Measurements from ENCODE around the gene MFSD6.
"Not testable (repeated sequence)": the region's sequence is repeated elsewhere in the genome, so short reads cannot be mapped to it uniquely, and the experiment has no call there.

The MFSD6 gene

DNA sequence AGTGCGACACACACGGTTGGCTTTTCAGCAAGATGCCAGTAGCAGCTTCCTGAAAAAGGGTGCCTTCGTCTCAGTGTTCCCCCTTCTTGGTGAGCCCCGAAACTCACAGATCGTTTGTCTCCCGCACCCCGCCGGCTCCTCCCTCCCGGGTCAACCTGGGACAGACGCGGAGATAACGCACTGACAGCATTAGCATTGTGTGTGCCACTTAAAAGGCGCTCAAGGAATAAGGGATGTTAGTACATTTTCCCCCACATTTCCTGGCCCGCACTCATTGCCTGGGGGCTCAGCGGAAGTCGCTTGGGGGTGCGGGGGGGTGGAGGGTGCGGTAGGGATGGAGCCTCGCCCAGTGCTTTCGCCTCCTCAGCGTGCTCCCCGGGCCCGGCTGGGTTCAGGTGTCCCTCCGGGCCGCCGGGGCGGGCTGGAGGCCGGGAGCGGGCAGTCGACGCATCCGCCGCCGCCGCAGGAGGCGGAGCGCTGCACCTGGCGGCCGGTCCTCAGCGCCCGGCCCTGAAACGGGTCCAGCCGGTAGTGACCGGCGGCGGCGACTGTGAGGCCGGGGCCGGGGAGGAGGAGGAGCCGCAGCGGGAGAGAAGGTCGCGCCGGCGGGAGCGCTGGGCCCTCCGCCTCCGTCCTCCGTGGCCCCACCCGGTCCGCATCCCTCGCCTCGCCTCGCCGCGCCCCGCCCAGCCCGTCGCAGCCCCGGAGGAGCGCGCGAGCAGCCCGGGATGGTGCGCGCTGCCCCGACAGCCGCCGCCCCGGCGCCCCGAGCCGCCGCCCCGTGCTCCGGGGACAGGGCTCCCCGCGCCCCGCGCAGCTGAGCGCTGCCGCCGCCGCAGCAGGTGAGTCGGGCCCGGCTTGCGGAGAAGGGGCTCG, at the start of gene MFSD6:
Gene MFSD6, plus strand, starts transcription at position 694 of the 876 bp plus-strand sequence. CDS start 27,675 bp downstream, outside the sequence.
- peak; percentile 53 for DNase-seq

DNA sequence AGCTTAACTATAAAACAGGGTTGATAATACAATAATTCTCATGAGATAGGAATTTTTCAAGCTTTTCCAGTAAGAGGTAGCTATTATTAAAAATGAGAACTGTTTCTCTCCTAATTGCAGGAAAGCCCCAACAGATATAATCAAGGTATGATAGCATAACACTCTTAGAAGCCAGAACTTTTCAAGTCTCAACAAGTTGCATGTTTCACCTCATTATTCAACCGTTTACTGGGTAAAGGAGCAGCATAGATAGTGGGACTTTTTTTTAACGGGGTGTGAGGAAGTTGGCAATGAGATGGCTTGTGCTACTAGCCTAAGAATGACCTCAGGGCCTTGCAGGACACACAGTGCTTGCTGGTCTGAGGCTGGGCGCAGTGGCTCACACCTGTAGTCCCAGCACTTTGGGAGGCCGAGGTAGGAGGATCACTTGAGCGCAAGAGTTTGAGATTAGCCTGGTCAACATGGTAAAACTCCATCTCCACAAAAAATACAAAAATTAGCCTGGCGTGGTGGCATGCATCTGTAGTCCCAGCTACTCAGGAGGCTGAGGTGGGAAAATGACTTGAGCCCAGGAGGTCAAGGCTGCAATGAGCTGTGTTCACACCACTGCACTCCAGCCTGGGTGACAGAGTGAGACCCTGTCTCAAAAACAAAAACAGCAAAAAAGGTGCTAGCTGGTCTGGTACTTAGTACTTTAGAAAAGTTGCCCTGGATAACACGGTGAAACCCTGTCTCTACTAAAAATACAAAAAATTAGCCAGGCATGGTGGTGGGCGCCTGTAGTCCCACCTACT, 49.3 kb upstream of the MFSD6 start:
- not testable (repeated sequence) for DNase-seq

DNA sequence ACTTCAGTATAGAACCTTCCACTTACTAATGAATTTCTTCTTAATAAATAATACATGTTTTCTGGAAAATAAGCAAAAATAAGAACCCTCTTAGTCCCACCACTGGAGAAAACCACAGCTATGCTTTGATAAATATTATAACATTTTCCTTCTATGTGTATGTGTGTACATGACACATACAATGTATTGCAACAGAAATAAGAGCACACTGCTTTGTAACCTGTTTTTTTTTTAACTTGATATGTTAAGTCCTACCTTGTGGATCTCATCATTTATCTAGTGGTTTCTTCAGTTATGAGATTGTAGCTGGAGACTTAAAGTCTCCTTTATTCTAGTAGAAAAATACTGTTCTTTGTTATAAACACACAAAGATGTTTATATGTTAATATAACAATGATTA, 47.6 kb upstream of the MFSD6 start:
- DNase-seq: no peak

DNA sequence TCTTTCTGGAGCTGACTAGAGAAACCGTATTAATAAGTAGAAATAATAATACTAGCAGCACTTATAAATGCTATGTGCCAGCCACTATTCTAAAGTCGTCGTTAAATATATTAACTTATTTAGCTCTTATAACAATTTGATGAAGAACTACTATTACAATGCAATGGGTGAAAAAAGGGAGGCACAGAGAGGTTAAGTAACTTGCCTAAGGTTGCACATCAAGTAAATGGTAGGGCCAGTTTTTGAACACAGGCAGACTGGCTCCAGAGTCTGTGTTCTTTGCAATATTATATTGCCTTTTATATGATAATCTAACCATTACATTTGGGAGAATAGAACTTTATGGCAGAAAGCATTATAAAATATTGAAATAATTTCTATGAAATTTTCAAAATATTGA, 47.2 kb upstream of the MFSD6 start:
- DNase-seq: no peak

DNA sequence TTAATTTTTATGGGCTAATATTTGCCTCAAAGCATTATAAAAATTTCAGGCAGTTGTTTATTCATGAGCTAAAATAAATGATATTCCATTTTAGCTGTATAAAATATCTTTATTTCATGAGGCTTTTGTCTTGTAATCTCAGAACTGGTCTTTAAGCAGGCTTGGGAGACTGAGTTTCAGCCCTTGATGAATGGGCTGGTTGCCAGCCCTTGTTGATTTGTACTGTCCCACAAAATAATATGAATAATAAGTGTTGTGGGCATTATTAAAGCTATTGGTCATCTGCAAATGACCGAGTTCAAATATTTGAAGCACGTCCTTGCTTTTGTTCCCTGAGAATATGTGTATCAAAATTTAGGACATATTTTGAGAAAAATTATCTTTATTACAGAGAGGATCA, 46.6 kb upstream of the MFSD6 start:
- DNase-seq: no peak

DNA sequence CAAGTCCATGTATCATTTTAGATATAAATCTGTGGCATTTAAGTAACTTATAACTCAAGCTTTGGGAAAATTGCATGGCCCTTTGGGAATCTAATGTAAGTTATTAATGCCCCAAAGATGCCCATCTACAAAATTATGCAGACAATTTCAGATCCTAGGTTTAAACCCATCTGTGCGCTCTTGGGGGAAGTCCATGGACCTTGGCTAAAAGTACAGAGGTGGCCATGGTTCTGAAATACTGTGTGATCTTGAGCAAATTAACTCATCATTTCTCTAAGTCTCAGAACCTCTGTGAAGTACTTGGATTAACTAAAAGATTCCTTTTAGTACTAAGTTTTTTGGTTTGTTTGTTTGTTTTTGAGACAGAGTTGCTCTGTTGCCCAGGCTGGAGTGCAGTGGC, 45.3 kb upstream of the MFSD6 start:
- no peak for DNase-seq

DNA sequence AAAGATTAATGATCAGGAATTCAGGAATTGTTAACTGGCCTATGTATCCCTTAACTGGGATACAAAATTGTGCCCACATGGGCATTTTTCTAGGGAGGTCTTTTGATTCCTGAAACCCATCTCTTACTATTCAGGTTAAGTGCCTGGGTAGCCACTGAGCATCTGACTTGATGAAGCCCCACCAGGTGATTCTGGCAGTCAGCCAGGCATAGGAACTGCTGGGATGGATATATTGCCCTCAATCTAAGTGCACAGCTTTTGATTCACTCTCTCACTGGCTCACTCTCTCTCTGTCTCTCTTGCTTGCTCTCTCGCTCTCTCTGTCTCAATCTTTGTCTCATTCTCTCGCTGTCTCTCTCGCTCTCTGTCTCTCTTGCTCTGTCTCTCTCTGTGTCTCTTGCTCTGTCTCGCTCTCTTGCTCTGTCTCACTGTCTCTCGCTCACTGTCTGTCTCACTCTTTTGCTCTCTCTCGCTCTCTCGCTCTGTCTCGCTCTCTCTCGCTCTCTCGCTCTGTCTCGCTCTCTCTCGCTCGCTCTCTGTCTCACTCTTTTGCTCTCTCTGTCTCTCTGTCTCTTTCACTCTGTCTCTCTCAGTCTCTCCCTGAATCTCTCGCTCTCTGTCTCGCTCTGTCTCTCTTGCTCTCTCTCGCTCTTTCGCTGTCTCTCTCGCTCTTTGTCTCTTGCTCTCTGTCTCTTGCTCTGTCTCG, 42.5 kb upstream of the MFSD6 start:
- no peak for DNase-seq

DNA sequence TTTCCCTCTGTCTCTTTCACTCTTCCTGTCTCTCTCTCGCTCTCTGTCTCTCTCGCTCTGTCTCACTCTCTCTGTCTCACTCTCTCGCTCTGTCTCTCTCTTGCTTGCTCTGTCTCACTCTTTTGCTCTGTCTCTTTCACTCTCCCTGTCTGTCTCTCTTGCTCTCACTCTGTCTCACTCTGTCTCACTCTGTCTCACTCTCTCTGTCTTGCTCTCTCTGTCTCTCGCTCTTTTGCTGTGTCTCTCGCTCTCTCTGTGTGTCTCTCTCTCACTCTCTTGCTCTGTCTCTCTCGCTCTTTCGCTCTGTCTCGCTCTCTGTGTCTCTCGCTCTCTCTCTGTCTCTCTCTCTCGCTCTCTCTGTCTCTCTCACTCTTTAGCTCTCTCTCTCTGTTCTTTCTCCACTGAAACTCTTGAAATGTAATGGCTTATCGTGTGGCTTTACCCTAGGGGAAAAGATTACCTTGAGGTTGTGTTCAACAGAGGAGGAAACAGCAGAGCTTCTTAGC, 41.9 kb upstream of the MFSD6 start:
- DNase-seq: no peak

DNA sequence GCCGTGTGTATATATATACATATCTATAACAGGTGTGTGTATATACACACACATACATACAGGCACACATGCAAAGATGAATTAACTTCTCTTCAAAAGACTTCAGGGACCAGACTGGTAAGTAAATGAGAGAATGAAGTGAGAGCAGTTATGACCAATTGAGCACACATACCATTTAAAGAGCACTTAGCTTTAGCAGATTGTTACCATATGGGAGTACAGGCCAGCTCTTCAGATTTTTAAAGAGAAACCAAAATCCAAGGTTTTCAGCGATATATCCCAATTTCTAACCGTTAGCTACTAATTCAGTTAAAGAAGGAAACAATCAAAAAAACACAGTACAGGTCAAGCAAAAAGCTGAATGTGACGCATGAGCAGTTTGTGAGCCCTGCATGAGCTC, 41.1 kb upstream of the MFSD6 start:
- no peak for DNase-seq

DNA sequence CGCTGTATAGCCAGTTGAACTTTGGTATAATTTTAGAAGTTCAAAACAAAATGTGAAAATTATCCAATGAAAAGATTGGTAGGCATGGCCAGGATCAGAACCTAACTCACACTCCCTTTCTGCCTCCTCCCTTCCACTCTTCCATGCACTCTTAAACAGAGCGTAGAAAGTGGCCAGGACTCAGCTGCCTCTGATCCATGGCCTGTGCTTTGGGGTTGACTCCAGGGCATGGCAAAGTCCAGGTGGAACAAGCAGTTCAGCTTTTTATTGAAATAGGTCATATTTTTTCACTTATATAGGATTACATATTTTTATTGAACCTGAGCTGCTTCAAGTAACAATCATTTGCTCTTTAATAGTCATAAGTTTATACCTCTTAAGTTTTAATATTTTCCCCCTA, 38.5 kb upstream of the MFSD6 start:
- DNase-seq: no peak

DNA sequence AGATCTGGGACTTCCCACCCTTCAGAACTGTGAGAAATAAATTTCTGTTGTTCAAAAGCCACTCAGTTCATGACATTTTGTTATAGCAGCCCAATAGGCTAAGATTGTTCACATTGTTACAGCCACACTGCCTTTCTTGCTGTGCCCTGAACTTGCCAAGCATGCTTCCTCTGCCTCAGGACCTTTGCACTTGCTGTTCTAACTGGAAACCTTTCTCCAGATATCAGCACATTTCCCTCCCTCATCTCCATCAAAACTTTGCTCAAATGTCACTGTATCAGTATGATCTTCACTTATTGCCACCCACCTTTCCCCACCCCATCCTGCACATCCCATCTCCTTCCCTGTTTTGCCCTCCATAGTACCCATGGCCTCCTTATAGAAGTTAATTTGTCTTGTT, 32.1 kb upstream of the MFSD6 start:
- DNase-seq: no peak

DNA sequence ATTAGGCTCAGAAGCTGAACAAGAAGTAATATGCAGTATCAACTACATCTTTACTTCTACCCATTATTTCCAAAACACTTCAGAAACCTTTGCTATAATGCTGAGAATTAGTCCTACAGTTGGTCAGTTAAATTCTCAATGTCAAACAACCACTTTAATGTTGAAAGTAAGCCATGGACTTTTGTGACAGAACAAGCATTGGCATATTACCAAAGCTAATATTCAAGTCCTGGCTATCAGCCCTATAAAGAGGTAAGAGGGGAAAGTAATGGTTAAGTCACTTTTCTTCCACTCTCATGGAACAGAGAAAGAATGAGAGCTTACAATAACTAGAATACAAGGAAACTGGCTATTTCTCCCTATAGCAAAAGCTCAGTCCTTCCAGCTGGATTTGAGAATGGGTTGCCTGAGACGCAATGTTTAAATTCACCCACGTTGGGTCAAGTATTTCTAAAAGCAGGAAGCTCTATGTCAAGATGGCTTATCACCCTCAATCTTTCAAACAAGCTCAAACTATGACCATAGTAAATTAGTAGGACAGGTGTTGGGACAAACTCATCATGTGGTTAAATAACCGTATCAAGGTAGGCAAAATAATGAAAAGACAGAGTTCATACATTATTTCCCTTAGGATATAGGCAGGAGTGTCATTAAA, 31.4 kb upstream of the MFSD6 start:
- DNase-seq: no peak

DNA sequence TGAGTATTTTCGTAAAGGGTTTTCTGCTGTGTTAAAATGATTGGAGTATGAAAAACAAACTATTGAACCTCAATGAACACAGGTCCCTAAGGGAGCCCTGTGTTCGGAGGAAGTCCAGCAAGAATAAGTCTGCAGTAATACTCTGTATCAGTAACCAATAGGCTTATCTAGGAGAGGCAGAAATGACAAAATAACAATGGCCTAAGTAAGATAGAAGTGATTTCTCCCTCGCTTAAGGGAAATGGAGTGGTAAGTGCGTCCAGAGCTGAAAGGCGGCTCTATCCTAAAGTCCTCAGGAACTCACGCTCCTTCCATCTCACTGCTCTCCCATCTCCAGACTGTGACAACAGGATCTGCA, 29.3 kb upstream of the MFSD6 start:
- DNase-seq: no peak

DNA sequence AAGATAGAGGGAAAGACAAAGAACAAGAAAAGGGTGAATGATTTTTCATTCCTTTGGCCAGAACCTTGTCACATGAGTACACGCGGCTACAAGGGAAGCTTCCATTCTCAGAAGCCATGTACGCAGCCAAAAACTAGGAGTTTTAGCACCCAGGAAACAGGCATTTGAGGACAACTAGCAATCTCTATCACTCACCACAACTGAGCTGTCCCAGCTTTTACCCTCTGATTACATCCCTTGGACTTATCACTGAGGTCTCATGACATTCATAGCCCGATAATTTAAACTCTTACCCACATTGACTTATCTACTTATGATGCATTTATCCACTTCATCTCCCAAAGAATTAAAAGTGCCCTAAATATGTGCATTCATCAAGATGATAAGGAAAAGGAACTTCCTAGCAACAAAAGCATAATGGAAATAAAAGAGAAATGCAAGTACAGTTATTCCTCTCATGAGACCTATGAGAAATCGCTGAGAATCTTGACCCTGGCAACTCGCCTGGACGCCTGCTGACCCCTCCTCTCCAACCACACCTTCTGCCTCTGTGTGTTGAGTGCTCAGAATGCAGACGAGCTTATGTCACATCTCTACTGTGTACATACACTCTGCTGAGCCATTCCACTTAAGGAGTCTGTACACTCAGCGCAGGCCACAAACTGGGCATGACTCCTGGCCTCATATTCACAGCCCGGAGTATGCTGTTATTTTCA, 28.7 kb upstream of the MFSD6 start:
- DNase-seq: no peak

DNA sequence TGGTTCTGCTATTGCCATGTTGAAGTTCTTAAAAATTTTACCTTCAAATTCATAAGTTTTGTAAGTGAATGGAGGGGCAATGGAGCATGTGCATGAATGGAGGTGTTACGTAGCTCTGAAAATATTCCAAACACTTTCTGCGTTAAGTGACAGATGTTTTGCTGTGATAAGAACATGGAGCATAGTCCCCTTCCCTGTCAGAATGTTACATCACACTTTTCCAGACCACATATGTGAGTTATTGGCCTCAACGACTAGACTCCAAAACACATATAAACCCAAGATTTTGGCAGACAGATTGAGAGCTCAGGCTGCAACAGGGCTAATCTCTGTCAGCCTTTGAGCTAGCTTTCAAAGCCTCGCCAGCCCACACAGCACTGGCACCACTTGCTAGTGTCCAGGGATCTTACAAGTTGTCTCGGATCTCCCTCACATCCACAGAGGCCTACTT, 27.2 kb upstream of the MFSD6 start:
- DNase-seq: no peak

DNA sequence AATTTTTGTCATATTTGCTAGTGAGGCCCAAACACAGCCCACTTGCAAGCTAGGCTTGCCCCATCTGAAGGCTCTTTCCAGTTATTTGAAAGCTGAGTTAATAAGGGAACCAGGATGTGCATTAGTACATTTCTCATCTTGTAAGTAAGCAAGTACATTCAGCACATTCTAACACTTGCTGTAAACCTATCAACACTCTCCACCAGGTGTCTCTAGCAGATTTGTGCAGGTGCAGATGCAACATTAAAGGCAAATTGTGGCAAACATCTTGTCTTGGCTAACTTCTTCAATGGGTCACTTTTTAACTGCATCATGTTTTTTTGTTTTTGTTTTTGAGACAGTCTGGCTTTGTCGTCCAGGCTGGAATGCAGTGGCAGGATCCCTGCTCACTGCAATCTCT, 25.3 kb upstream of the MFSD6 start:
- DNase-seq: no peak

DNA sequence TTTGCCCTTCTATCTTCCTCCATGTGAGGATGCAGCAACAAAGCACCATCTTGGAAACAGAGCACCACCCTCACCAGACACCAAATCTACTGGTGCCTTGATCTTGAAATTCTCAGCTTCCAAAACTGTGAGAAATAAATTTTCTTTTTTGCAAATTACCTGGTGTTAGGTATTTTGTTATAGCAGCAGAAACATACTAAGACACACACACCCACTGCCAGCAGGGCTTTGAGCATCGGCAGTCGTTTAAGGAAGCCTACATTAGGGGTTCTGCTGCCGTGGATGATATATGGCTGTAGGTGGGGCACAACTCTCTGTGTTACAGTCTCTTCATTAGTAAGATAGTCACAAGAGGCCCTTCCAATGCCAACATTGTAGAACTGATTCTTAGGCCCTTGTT, 20.7 kb upstream of the MFSD6 start:
- no peak for DNase-seq

DNA sequence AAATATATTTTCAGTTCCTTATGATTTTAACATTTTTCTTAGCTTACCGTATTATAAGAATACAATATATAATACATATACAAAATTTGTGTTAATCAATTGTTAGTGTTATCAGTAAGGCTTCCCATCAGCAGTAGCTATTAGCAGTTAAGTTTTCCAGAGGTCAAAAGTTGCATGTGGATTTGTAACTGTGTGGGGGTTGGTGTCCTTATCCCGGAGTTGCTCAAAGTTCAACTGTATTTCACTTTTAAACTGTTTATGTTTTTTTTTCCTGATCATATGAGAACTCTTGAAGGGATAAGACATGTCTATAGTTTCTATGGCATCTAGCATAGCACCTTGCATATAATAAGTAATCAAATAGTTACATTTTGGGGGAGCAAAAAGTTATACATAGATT, 11.9 kb upstream of the MFSD6 start:
- no peak for DNase-seq

DNA sequence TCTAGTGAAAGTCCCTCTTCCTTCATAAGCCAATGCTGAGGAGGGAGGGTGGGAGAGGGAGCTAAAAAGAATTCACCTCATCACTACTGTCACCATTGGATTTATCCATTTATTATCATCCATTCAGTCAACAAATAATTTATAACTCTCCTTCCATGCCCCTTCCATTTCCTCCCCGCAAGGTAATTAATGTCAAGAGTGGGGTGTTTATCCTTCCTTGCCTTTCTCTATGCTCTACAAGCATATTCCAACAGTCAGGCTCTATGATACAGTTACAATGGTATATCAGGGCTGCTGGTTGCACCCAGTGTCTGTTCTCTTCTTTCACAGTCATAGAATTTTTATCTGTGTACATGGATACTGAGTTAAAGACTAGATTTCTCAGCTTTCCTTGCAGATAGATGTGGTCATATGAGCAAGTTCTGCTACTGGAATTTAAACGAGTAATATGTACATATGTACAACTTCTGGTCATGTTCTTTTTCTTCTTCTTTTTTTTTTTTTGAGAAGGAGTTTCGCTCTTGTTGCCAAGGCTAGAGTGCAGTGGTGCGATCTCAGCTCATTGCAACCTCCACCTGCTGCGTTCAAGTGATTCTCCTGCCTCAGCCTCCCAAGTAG, 5.1 kb upstream of the MFSD6 start:
- DNase-seq: no peak

DNA sequence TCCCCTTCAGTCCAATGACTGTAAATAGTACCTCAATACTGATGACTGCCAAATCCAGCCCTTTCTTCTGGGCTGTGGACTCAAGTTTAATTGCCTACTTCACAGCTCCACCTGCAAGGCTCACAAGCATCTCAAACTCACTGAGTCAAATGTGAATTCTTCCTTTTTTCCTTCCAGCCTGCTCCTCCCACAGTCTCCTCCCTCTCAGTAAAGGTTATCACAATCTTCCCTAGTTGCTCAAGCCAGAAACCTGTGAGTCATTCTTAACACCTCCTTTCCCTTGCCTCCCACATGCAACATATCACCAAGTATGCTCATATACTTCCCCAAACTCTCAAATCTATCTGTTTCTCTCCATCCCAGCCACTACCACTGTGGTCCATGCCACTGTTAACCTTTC, 3.7 kb upstream of the MFSD6 start:
- DNase-seq: peak; percentile 19

DNA sequence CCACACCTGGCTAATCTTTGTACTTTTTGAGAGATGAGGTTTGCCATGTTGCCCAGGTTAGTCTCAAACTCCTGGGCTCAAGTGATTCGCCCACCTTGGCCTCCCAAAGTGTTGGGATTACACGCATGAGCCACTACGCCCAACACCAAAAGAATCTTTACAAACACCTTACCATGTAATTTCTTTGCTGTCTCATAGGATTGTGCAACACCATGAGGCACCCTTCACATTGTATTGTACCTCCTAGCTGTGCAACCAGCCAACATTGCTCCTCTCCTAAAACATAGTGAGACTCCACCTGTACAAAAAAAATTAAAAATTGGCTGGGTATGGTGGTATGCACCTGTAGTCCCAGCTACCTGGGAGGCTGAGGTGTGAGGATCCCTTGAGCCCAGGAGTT, 3.1 kb upstream of the MFSD6 start:
- DNase-seq: no peak

DNA sequence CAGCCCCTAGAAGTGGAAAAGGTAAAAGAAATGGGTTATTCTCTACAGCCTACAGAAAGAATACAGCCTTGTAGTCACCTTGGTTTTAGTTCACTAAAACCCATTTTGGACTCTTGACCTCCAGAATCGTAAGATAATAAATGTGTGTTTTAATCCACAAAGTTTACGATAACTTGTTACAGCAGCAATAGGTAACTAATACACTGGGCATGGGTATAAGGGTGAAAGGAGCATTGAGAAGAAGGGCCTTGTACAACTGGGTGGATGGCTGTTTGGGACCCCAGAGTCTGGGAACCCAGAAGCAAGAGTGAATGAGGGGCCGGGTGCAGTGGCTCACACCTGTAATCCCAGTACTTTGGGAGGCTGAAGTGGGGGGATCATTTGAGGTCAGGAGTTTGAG, 2.2 kb upstream of the MFSD6 start:
- DNase-seq: no peak

Data from stimulated activated naive CD4-positive, alpha-beta T cell treated with Interleukin-2 at 50 U/mL for 16 hours (primary cell).